ENCODE data around the gene OR52B6. TPM values are rescaled to one million over a fixed set of nuclear protein-coding genes. Genes with fewer than 3 reads are reported as not detected.

OR52B6 gene
- total and polyA plus RNA-seq, 4 donors = not detected

DNA sequence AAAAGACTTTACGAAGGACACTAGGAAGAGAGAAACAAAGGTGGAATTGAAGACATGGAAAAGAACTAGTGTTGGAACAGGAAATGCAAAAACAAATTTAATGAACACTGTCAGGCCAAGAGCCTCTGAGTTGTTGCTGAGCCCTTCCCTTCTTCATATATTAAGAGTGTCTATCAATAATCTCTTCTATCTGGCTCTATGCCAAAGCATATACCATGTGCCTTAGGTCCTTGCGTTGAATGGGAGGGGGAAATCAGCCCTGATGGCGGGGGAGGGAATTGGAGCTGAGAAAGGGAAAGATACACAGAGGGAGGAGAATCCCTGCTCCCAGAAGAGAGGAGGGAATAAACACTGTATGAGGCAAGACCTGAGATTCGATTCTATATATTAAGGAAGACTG lies 5.5 kb upstream of the OR52B6 start:
- no peaks in the 10 kb centered on the region for H3K9me3 ChIP-seq (ENCODE audit: control insufficient read depth in 4 of 4, low read length in 3 of 4)
- no peak for DNase-seq (ENCODE audit: low spot score)
- 83% methylated on average over 4 of the region's 4 CpGs for WGBS
- H3K27ac ChIP-seq (ENCODE audit: low read depth in 1 of 2, low read length in 2 of 2) = no peak overlapping the region
- TF ChIP-seq EGR1 (IDR thresholded peaks at IDR 0.05; ENCODE audit: low read depth in 2 of 2) (no peak), FOXA1 (IDR thresholded peaks at IDR 0.05) (no peak), GABPA (IDR thresholded peaks at IDR 0.05 in 1 of 2, conservative IDR thresholded peaks at IDR 0.05 in 1 of 2) (no peak), RXRA (IDR thresholded peaks at IDR 0.05) (no peak), FOXA2 (IDR thresholded peaks at IDR 0.05) (no peak), YY1 (IDR thresholded peaks at IDR 0.05) (no peak), HNF4A (conservative IDR thresholded peaks at IDR 0.05) (no peak), JUND (IDR thresholded peaks at IDR 0.05) (no peak), NR2F2 (IDR thresholded peaks at IDR 0.05) (no peak), TAF1 (conservative IDR thresholded peaks at IDR 0.05) (no peak), SP1 (IDR thresholded peaks at IDR 0.05) (no peak), RAD21 (IDR thresholded peaks at IDR 0.05) (no peak), HNF4G (IDR thresholded peaks at IDR 0.05) (no peak)
- TF ChIP-seq, protein P1, sequence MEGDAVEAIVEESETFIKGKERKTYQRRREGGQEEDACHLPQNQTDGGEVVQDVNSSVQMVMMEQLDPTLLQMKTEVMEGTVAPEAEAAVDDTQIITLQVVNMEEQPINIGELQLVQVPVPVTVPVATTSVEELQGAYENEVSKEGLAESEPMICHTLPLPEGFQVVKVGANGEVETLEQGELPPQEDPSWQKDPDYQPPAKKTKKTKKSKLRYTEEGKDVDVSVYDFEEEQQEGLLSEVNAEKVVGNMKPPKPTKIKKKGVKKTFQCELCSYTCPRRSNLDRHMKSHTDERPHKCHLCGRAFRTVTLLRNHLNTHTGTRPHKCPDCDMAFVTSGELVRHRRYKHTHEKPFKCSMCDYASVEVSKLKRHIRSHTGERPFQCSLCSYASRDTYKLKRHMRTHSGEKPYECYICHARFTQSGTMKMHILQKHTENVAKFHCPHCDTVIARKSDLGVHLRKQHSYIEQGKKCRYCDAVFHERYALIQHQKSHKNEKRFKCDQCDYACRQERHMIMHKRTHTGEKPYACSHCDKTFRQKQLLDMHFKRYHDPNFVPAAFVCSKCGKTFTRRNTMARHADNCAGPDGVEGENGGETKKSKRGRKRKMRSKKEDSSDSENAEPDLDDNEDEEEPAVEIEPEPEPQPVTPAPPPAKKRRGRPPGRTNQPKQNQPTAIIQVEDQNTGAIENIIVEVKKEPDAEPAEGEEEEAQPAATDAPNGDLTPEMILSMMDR (IDR thresholded peaks at IDR 0.05; ENCODE audit: low read depth, low read length, missing input control) = no peak
- TF ChIP-seq, protein P2, sequence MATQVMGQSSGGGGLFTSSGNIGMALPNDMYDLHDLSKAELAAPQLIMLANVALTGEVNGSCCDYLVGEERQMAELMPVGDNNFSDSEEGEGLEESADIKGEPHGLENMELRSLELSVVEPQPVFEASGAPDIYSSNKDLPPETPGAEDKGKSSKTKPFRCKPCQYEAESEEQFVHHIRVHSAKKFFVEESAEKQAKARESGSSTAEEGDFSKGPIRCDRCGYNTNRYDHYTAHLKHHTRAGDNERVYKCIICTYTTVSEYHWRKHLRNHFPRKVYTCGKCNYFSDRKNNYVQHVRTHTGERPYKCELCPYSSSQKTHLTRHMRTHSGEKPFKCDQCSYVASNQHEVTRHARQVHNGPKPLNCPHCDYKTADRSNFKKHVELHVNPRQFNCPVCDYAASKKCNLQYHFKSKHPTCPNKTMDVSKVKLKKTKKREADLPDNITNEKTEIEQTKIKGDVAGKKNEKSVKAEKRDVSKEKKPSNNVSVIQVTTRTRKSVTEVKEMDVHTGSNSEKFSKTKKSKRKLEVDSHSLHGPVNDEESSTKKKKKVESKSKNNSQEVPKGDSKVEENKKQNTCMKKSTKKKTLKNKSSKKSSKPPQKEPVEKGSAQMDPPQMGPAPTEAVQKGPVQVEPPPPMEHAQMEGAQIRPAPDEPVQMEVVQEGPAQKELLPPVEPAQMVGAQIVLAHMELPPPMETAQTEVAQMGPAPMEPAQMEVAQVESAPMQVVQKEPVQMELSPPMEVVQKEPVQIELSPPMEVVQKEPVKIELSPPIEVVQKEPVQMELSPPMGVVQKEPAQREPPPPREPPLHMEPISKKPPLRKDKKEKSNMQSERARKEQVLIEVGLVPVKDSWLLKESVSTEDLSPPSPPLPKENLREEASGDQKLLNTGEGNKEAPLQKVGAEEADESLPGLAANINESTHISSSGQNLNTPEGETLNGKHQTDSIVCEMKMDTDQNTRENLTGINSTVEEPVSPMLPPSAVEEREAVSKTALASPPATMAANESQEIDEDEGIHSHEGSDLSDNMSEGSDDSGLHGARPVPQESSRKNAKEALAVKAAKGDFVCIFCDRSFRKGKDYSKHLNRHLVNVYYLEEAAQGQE (IDR thresholded peaks at IDR 0.05) = no peak
- TF ChIP-seq, protein P3, sequence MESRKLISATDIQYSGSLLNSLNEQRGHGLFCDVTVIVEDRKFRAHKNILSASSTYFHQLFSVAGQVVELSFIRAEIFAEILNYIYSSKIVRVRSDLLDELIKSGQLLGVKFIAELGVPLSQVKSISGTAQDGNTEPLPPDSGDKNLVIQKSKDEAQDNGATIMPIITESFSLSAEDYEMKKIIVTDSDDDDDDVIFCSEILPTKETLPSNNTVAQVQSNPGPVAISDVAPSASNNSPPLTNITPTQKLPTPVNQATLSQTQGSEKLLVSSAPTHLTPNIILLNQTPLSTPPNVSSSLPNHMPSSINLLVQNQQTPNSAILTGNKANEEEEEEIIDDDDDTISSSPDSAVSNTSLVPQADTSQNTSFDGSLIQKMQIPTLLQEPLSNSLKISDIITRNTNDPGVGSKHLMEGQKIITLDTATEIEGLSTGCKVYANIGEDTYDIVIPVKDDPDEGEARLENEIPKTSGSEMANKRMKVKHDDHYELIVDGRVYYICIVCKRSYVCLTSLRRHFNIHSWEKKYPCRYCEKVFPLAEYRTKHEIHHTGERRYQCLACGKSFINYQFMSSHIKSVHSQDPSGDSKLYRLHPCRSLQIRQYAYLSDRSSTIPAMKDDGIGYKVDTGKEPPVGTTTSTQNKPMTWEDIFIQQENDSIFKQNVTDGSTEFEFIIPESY (IDR thresholded peaks at IDR 0.05) = no peak
- TF ChIP-seq, protein P4, sequence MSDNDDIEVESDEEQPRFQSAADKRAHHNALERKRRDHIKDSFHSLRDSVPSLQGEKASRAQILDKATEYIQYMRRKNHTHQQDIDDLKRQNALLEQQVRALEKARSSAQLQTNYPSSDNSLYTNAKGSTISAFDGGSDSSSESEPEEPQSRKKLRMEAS (IDR thresholded peaks at IDR 0.05) = no peak
- TF ChIP-seq, protein P5, sequence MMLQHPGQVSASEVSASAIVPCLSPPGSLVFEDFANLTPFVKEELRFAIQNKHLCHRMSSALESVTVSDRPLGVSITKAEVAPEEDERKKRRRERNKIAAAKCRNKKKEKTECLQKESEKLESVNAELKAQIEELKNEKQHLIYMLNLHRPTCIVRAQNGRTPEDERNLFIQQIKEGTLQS (IDR thresholded peaks at IDR 0.05) = no peak
- H3K9ac ChIP-seq (ENCODE audit: low read depth in 1 of 2, low read length in 2 of 2) = no peak overlapping the region
- H3K36me3 ChIP-seq (ENCODE audit: control insufficient read depth in 4 of 4, insufficient read depth in 3 of 4, low read depth in 1 of 4, low read length in 3 of 4) = no peaks in the 10 kb centered on the region
- H3K4me3 ChIP-seq (ENCODE audit: low read depth in 1 of 3, low read length in 3 of 3) = no peak overlapping the region
- H3K27me3 ChIP-seq (ENCODE audit: control insufficient read depth in 4 of 4, insufficient read depth in 4 of 4, low read length in 3 of 4) = no peaks in the 10 kb centered on the region
- no peaks in the 10 kb centered on the region for H3K4me1 ChIP-seq (ENCODE audit: control insufficient read depth in 4 of 4, insufficient read depth in 4 of 4, low read length in 3 of 4)

Data from liver (tissue), 9 donors.